A673 (cell line): ENCODE measurements around the gene TMEM254.

ENCODE experiments used
- CTCF ChIP-seq: fragments of 300-800, 200-600 bp; sonication (generic); conservative IDR thresholded peaks from 2 replicates; pipeline ENCODE4 v1.5.1; 2017; ENCODE audit warnings: low read depth, mild to moderate bottlenecking, antibody characterized with exemption, low read length, moderate library complexity, mixed read lengths
- EZH2 ChIP-seq: fragments of 200-600 bp; sonication (generic); IDR thresholded peaks from 2 replicates; pipeline ENCODE4 v1.6.1; 2017; ENCODE audit warnings: borderline replicate concordance, low read depth, mild to moderate bottlenecking, mixed read lengths, antibody characterized with exemption, low read length; ENCODE audit not compliant: poor library complexity, severe bottlenecking

DNA sequence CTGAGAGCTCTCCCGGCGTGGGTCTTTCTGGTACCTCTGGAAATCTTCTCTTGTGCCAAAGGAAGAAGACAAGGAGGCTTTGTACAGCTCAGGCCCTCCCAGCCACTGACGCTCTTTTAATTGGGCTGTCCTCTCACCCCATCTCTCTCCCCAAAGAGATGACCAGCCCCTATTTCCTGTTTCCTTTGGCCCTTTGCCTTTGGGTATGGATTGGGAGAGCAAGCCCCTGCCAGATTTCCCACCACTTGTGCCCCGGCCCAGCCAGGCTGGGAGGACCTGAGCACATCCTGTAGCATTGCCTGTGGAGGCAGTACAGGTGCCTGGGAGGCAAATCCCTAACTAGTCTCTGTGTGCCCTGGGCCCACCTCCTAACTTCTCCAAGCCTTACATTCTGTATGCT, 48.4 kb downstream of the TMEM254 start:
- no peak for TF ChIP-seq CTCF
- TF ChIP-seq EZH2 = no peak
